Activated CD4-positive, alpha-beta T cell treated with anti-CD3 and anti-CD28 coated beads, Interleukin-2, Interleukin-4, amounts not matched to agents 100 ng/mL and 50 ng/mL, durations not matched to agents 16 hours and 8 hours (primary cell): ENCODE results near the gene IFNA5.

Source experiments
- DNase-seq: peaks from one replicate; pipeline ENCODE4 v3.0.0-alpha.2; 2020; ENCODE audit warnings: low spot score

Gene IFNA5

DNA sequence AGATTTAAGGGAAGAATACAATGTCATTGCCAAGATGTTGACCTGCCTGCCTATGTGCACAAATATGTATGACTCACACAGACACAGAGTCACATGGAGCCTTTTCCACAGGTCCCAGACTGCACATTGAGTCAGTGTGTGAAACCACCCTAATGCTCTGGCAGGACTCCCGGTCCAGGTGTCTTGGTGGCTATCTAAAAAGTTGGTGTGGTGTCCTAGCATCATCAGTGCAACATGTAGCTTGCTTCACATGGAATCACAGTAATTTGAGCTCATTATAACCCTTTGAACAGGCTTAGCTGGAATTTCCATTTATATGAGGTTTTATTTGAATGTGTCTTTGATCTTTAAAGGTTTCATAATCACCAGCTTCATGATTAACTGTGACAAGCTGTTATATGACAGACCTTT, 10.7 kb downstream of the IFNA5 start:
- DNase-seq, result no peak

DNA sequence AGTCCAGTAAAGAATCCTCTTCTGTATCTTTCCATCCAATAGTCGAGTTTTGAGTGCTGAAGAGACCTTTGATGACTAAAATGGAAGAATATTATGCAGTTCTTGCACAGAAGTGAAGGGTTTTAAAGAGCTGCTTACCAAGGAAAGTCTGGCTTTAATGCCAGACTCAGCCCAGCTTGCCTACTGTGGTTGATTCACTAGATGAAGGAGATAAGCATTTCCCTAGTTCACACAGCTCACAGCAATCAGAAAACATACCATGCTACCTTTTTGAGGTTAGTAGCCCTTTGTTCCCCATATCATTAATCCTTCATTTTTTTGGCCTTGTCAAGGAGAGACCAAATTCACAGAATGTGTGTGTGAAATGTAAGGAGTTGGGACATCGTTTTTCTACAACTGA, 15.3 kb downstream of the IFNA5 start:
- DNase-seq, result no peak

DNA sequence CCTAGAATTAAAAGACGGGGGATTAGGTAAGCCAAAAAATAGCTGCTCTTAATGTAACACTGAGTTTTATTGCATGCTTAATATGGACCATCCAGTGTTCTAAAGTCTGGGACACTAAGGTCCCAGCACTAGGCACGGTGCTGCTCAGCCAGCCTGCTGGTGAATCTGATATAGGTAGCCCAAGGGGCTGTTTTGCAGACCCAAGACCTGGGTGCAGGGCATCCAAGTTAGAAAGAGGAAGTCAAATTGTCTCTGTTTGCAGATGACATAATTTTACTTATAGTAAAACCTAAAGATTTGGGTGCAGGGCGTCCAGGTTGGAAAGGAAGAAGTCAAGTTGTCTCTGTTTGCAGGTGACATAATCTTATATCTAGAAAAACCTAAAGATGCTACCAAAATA, 17.8 kb downstream of the IFNA5 start:
- no peak for DNase-seq

DNA sequence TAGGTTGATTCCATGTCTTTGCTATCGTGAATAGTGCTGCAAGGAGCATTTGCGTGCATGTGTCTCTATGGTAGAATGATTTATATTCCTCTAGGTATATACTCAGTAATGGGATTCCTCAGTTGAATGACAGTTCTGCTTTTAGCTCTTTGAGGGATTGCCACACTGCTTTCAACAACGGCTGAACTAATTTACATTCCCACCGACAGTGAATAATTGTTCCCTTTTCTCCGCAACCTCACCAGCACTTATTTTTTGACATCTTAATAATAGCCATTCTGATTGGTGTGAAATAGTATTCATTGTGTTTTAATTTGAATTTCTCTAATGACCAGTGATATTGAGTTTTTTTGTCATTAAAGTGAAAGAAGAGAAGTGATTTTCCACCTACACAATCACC, 18.5 kb downstream of the IFNA5 start:
- DNase-seq, result no peak

DNA sequence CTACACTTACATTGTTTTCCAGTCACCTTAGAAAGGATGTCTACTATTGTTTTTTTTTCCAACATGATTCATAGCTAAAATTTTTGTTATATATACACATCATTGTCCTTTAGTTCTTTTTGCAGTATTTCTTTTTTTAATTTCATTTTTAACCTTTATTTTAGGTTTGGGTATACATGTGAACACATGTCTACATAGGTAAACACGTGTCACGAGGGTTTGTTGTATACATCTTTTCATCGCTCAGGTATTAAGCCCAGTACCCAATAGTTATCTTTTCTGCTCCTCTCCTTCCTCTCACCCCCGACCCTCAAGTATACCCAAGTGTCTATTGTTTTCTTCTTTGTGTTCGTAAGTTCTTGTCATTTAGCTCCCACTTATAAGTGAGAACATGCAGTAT, 19.0 kb downstream of the IFNA5 start:
- DNase-seq, result no peak

DNA sequence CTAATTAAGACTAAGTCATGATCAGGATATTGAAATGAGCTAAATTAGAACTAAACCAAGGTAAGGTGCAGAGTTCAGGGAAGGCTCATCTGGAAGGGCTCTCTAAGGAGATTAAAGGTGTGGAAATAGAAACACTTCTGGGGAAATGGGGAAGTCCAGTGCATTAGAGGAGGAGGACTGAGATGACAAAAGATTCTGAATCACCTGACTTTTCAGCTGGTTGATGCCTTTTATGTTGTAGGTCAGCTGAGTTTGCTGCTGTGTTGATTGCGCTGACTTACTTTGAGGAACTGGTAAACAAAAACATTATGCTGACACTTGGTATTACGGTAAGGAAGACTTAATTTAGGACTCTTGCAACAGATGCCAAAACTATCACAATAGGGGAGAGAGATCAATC, 23.8 kb downstream of the IFNA5 start:
- DNase-seq, result no peak

DNA sequence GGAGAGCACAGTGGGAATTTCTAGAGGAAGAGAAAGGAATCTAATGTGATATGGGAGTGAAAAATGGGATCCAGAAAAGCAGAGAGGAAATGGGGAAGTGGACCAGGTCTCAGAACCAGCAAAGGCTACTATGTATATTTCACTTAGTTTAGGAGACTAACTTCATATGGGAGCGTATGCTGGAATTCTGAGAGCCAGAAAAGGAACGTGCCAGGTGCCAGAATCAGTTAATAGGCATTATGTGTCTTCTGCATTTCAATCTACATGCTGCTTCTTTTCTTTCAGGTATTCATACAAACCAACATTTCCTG, 36.8 kb downstream of the IFNA5 start:
- no peak for DNase-seq

DNA sequence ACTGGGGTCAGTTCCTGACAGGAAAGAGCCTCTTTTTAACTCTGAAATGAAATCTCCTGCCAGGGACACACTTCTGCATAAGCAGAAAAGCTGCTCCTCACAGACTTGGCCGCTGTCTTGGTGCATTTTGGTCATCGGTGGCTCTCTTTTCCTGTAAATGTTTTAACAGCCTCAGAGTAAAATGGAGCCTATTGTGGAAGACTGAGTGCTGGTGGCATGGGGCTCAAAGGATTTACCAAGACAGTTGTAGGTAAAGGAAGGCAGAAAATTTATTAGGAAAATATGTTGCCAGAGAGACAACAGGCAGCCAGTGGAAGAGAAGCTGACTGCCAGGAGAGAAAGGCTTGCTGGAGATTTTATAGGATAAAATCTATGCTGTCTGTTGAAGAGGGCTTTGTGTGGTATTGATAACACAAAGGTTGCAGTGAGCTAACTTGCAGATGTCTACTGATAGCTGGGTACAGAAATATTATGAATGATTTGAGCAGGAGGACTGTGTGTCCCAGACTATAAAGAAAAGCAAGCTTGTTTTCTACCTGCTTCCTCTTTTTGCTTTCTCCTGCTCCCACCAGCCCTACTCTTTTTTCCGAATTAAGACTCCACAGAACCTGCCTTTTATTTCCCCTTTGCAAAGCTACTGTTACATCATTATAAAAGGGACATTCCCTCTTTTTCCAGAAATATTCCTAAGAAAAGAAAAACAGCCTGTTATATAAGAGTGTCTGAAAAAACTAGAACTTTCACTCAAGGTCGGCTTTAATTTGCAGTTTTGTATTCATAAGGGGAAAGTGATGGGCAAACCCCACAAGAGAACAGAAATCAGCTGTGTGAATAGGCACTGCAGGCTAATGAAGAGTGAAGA, 37.4 kb downstream of the IFNA5 start:
- DNase-seq, result no peak

DNA sequence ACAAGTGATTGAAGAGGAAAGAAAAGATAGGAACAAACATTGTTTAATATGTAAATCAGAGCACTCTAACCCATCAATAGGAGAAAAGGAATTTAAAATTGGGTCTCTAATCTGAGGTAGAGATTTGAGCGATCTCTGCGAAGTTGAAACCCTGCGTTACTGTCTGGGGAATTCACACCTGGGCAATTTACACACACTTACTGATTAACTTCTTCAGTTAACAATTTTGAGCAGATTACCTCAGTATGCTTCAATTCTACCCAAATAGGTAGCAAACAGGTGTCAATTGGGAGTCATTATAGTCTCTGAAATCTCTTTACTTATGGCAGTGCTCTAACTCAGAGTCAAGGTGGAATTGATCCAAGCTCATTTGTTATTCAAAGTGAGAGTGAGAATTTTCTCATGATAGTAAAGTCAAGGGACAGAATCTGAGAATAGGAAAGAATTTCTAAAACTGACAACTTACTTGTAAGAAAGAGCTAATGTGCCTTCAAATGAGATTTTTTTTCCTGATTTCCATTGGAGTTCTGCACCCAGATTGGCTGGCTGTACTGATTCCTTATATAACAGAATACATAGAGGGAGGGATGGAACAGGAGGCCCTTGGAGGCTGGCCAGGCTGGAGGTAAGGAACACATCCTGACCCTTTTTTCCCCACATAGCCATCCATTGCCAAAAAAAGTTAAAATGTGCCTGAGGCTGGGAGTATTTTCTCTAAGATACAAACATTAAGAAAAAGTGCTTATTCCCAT, 38.2 kb downstream of the IFNA5 start:
- no peak for DNase-seq

DNA sequence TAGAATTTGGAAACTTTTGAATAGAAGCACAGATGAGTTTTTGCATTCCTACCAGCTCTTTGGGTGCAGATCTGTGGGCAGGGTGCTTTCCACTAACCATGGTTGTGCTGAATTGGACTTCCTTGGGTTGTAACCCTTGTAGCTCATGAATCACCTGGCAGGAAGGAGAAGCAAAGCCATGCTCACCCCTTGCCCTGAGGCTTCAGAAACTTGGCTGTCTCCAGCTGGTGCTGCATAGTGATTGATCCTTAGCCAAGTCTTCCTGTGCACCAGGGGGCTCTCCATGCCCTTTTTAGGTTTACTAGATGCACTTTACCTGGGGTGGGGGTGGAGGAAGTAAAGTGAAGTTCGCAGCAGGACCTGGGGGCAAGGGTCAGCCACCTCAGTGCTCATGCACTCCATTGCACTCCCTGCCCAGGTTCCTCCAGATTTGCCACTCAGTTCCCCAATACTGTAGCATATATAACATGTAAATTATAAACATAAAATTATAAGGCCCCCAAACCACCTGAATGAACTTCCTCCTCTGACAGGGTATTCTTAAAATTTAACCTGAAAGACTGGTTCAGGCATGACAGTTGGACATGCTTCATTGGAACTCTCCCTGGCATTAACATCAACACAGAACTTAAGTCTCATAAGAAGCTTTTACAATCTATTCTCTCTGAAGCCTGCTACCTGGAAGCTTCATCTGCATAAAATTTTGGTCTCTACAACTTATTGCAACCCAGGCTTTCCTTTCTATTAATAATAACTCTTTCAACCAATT, 39.5 kb downstream of the IFNA5 start:
- no peak for DNase-seq

DNA sequence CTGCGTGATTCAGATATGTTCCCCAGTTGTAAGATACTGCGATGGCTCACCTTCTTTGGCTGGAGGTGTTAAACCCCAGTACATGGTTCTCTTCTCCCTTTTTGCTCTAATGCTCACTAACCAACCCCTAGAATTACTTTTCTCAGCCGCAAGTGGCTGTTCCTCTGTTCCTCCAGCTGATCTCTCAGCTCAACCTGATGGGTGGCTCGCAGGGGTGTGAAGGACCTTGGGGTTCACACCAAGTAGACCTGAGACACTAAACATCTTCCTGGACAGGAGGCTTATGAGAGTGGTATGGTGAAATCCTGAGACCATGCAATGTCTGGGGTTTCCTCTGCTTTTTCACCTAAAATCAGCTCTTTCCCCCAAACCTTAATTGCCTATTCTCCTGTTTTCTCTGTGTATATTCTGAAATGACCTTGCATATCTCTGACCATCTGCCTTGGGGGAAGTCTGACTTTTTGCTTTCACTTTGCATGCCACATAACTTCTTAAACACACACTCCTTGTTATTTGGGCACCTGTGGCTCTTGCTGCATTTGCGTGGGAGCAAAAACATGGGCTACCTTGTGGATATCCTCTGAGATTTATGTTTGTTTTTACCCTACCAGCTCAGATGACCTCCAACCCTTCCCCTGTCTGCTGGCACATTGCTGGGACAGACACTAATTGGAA, 49.4 kb downstream of the IFNA5 start:
- DNase-seq, result no peak
